ENCODE data around the gene CD7.

CD7 gene

GRCh38 chr17:82303944-82304808 lies 13.2 kb downstream of the CD7 start:
- DNase-seq, result no peak
- intact Hi-C loops (cut with DNase I), result no loop called here

- DNase-seq, result no peak
Measured at GRCh38 chr17:82302991-82303943, 14.1 kb downstream of the CD7 start.

DNA sequence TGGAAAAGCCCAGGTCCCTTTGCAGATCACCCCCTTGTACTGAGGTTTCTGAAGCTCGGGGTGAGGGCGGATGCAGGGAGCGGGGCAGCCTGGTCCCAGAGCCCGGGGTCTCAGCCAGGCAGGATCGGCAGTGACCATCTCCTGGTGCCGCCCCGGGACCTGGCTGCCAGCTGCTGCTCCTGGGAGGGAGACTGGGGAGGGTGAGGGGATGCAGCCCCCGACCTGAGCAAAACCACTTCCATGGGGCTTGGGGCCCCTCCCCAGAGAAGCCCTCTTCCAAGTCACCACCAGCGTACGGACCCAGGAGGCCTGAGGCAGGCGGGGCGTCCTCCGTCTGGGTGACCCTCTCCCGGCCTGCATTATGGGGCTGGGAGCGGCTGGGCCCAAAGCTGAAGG lies 14.8 kb downstream of the CD7 start:
- DNase-seq, result no peak

More at GRCh38 chr17:82302991-82303943, 14.1 kb downstream of the CD7 start:
- intact Hi-C loops (cut with DNase I), result no loop called here

DNA sequence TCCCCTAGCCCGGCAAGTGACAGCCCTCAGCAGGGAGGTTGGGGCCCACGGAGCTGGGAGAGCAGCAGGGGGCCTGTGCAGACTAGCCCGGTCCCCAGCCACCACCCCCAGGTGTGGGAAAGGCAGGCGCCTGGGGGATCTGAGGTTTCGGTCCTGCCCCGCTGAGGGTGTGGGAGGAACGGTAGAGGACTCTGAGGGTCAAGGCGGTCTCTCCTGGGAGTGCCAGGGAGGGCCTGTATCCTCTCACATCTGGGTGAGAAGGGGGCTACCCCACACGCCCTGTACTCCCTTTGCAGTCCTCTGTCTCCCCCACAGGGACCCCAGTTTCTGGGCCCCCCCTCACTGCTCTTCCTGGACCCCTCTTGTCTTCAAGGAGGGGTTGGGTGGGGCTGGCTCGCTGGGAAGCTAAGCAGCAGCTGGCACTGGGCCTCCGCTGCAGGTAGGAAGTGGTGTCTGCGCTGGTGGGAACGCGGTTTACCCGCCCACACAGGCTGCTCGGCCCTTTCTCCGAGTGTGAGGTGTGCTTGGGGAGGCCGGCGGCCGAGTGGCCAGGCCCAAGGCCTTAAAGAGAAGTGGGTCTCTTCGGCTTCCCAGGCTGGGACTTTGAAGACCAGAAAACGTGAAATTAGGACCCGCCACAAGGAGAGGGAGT lies 15.4 kb downstream of the CD7 start:
- DNase-seq, result no peak
- intact Hi-C loops (cut with DNase I), result no loop called here

More for the DNA sequence above, 14.8 kb downstream of the CD7 start:
- intact Hi-C loops (cut with DNase I), result no loop called here

DNA sequence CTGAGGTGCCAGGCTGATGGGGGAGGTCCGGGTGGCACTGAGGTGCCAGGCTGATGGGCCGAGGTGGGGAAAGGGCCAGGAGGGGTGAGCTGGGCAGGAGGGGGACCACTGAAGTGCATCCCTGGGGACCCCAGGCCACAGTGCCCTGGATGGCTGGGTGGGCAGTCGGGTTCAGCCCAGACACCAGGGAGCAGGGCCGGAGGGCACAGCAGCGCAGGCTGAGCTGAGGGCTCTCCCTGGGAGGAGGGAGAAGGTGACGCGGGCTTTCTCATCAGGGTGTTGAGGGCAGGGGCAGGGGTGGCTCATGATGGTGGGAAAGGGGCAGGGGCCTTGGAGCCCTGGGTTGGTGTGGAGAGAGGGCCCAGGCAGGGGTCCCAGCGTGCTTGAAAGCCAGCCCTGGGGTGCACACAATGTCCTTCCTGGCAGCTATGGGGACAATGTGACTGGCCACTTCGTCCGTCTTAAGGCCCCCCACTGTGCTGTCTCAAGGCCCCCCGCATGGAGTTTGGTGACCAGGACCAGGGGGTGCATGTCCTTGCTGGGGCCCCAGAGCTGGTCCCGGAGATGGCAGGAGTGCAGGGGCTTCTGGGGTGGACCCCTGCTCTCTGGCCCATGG lies 16.0 kb downstream of the CD7 start:
- intact Hi-C loops (cut with DNase I), result no loop called here
- no peak for DNase-seq

DNA sequence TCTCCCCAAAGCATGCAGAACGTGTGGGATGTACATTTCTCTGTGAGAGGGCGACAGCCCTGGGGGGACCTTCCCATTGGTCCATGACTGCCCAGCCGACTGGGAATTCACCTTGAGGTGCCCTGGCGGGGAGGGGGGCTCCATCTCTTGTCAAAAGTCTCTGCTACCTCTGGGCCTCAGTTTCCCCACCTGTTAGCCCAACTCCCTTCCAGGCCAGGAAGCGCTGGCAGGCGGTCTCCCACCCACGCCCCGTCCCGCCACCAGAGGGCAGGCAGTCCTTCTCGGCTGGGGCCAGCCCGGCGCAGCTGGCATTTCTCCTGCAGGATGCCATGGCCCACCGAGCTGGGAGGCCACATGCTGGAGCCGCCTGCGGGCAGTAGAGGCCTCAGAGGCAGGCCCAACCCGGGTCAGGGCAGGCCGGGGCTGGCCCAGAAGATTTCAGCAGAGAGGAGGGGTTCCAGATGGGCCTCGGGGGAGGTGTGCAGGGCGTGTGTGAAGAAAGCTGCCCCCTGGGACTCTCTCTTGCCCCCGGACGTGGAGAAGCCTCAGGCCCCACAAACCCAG lies 16.6 kb downstream of the CD7 start:
- intact Hi-C loops (cut with DNase I), result no loop called here

DNA sequence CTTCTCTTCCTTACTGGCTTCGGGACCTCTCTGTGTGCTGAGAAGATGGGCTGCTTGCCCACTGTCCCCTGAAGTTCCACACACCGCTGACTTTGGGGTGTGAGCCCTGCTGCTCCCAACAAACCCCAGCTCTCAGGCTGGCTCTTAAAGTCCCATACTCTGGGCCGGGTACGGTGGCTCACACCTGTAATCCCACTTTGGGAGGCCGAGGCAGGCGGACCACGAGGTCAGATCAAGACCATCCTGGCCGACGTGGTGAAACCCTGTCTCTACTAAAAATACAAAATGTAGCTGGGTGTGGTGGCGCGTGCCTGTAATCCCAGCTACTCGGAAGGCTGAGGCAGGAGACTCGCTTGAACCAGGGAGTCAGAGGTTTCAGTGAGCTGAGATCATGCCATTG lies 17.2 kb downstream of the CD7 start:
- intact Hi-C loops (cut with DNase I), result no loop called here
- no peak for DNase-seq

More for the DNA sequence above, 16.6 kb downstream of the CD7 start:
- DNase-seq, result peak in 40 of 42 donors; percentile 28 to 80 (median 55)

DNA sequence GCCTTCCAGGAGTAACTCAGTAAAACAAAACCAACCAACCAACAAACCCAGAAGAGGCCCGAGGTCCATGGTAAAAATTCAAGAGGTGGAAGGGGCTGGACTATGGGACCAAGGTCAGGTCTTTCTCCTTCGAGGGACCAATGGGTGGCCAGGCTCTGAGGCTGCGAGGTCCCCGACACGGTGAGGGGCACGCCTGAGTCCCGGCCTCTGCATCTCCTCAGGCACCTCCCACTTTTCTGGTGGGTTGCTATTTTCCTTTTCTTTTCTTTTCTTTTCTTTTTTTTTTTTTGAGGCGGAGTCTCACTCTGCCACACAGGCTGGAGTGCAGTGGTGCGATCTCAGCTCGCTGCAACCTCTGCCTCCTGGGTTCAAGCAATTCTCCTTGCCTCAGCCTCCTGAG lies 18.0 kb downstream of the CD7 start:
- DNase-seq, result no peak
- intact Hi-C loops (cut with DNase I), result loop anchor here (5.0 kb wide), 1 partner anchor 37 kb away; no protein-coding TSS in a partner anchor

- intact Hi-C loops (cut with DNase I), result loop anchor here (5.0 kb wide), 1 partner anchor 36 kb away; no protein-coding TSS in a partner anchor
- no peak for DNase-seq
Measured at GRCh38 chr17:82298538-82299421, 18.6 kb downstream of the CD7 start.

DNA sequence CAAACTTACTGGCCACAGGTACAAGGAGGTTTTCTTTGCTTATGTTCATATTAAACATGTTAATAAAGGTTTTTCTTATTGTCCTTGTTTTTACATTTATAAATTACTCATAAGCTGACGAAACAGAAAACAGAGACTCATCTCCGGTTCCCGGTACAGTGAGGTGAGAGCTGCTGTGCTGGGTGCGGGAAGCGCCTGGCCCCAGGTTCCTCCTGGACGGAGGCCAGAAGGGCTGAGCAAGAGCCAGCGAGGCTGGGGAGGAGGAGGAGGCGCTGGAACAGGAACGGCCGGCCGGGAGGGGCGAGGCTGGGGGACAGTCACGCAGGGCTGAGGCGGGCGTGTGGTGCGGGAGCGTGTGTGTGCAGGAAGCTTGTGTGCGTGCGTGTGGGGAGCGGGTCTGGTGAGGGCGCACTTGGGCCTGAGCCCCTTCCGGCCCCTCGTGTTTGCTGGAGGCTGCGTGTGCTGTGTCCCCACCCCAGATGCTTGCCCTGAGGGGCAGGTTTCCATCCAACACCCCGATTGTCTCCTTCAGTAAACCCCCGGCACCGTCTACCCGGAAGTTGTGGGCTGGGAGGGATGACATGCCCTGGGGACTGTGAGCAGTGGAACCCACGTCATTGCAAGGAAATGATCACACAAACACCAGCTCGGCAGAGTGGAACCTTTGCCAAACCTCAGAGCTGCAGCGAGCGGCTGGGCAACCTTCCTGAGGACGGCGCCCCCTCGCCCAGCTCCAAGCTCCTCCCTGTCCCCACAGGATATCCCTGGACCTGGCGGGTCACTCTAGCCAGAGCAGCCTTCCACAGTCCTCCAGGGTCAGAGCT lies 19.5 kb downstream of the CD7 start:
- DNase-seq, result peak in 41 of 42 donors; percentile 20 to 82 (median 52)
- intact Hi-C loops (cut with DNase I), result loop anchor here (5.0 kb wide), 1 partner anchor 36 kb away; no protein-coding TSS in a partner anchor

GRCh38 chr17:82297280-82297713 lies 20.1 kb downstream of the CD7 start:
- intact Hi-C loops (cut with DNase I), result loop anchor here (5.0 kb wide), 1 partner anchor 35 kb away; no protein-coding TSS in a partner anchor
- DNase-seq, result peak in 19 of 42 donors; percentile 19 to 83 (median 44)

DNA sequence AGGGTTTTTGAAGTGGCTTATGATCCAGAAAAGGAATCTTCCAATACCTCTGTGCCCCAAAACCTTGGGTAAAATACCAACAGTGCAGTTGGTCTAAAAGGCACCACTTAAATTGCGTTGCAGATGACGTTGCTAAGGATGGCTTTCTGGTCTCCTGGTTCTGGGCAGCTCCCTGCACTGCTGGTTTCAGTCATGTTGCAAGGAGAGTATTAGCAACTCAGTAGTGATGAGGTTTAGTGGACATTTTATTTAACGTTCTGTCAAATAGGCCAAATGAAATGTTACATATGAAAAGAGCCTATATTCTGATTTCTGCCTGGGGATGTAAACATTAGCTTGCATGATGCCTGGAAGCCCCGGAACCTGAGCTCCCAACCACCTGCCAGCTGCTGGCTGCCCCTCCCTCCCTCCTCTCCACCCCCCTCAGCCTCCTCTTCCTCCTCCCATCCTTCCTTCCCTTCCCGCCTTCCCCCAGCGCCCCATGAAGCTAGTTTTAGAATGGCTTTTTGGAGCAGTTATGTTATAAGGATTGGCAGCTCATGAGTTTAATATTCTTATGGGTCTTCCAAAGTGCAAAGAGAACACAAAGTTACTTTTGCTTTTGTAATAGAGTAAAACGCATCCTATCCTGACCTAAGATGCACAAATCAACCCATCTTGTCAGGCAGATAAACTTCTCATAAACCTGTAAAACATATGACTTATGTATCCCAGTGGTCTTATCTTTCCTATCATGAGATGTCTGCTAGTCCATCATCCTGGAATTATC lies 20.7 kb downstream of the CD7 start:
- intact Hi-C loops (cut with DNase I), result loop anchor here (5.0 kb wide), 1 partner anchor 34 kb away; no protein-coding TSS in a partner anchor
- no peak for DNase-seq

DNA sequence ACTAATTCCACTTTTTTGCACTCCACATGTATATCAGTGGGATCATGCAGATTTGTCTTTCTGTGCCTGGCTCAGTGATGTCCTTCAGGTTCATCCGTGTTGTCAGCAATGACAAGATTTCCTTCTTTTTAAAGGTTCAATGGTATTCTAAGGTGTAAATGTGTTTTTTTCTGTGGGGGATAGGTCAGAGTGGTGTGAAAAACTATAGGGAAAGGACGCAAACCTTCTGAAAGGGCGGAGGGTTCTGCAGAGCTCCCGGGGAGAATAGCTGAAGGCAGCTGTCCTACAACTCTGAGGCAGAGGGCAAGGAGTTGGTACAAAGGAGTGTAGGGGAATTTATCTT lies 22.0 kb downstream of the CD7 start:
- intact Hi-C loops (cut with DNase I), result loop anchor here (5.0 kb wide), 1 partner anchor 33 kb away; no protein-coding TSS in a partner anchor
- DNase-seq, result no peak

GRCh38 chr17:82294064-82294773 lies 23.2 kb downstream of the CD7 start:
- intact Hi-C loops (cut with DNase I), result no loop called here
- DNase-seq, result no peak

Measured in head of caudate nucleus (tissue), 42 donors.